ENCODE measurements around the gene SLC30A3. TPM values are rescaled to one million over a fixed set of nuclear protein-coding genes. Genes with fewer than 3 reads are reported as not detected.
A peak's percentile ranks its signal among the peaks of the same experiment; 100 is the strongest.

SLC30A3 gene
- total and polyA plus RNA-seq, 2 of the 13 experiments (the other 11 are each of a cell fraction or from before 2014, with no cell fraction given), result 0.38 to 0.79 TPM

DNA sequence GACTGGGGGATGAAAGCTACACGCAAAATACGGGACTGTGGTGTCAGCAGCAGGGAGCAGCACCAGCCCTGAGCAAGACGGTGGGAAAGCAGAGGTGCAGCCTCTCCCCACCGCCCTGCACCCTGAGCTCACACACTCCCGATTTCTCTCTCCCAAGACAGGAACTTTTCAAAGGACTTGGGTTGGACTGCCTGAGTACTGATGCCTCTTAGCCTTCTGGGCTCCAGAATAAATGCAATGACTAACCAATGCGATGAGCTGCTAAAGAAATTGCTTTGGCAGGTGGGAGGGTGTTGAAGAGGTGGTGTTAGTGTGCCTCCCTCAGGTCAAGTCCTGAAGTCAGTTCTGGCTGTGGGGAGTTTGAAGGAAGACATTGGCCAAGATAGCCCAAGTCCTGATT lies 29.0 kb upstream of the SLC30A3 start (continued):
- TF ChIP-seq MLXIP (CRISPR knock-in tag; IDR thresholded peaks at IDR 0.05; ENCODE audit: borderline replicate concordance), result no peak
- no peak for TF ChIP-seq SKI (IDR thresholded peaks at IDR 0.05; ENCODE audit: partially characterized antibody)
- no peak for TF ChIP-seq ZNF552 (CRISPR knock-in tag; IDR thresholded peaks at IDR 0.05; ENCODE audit: borderline replicate concordance)
- no peak for TF ChIP-seq GLI4 (CRISPR knock-in tag; IDR thresholded peaks at IDR 0.05; ENCODE audit: borderline replicate concordance)
- TF ChIP-seq SP5 (CRISPR knock-in tag; IDR thresholded peaks at IDR 0.05; ENCODE audit: borderline replicate concordance, low read depth), result no peak
- TF ChIP-seq, protein P1, sequence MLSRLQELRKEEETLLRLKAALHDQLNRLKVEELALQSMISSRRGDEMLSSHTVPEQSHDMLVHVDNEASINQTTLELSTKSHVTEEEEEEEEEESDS (CRISPR knock-in tag; IDR thresholded peaks at IDR 0.05; ENCODE audit: borderline replicate concordance), result no peak
- TF ChIP-seq ZNF230 (CRISPR knock-in tag; IDR thresholded peaks at IDR 0.05), result no peak
- no peak for TF ChIP-seq ZKSCAN8 (CRISPR knock-in tag; IDR thresholded peaks at IDR 0.05; ENCODE audit: borderline replicate concordance)
- TF ChIP-seq MEIS2 (CRISPR knock-in tag; IDR thresholded peaks at IDR 0.05), result no peak
- no peak for TF ChIP-seq EED (CRISPR knock-in tag; IDR thresholded peaks at IDR 0.05)
- no peak for TF ChIP-seq JUND (CRISPR knock-in tag; IDR thresholded peaks at IDR 0.05)
- TF ChIP-seq SNAPC2 (CRISPR knock-in tag; IDR thresholded peaks at IDR 0.05), result no peak
- TF ChIP-seq ZNF512B (CRISPR knock-in tag; IDR thresholded peaks at IDR 0.05; ENCODE audit: borderline replicate concordance), result no peak
- 0 out of 2 replicates have a peak, but pooled peaks have one; percentile 28 for TF ChIP-seq KDM5B (CRISPR knock-in tag; IDR thresholded peaks at IDR 0.05; ENCODE audit: borderline replicate concordance)
- TF ChIP-seq RXRA (CRISPR knock-in tag; IDR thresholded peaks at IDR 0.05), result no peak
- TF ChIP-seq, protein P2, sequence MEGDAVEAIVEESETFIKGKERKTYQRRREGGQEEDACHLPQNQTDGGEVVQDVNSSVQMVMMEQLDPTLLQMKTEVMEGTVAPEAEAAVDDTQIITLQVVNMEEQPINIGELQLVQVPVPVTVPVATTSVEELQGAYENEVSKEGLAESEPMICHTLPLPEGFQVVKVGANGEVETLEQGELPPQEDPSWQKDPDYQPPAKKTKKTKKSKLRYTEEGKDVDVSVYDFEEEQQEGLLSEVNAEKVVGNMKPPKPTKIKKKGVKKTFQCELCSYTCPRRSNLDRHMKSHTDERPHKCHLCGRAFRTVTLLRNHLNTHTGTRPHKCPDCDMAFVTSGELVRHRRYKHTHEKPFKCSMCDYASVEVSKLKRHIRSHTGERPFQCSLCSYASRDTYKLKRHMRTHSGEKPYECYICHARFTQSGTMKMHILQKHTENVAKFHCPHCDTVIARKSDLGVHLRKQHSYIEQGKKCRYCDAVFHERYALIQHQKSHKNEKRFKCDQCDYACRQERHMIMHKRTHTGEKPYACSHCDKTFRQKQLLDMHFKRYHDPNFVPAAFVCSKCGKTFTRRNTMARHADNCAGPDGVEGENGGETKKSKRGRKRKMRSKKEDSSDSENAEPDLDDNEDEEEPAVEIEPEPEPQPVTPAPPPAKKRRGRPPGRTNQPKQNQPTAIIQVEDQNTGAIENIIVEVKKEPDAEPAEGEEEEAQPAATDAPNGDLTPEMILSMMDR (CRISPR knock-in tag; IDR thresholded peaks at IDR 0.05), result peak; percentile 78
- TF ChIP-seq PHF8 (CRISPR knock-in tag; IDR thresholded peaks at IDR 0.05), result no peak
- no peak for TF ChIP-seq ZSCAN20 (CRISPR knock-in tag; IDR thresholded peaks at IDR 0.05; ENCODE audit: borderline replicate concordance)
- no peak for TF ChIP-seq MED13 (CRISPR knock-in tag; IDR thresholded peaks at IDR 0.05)
- TF ChIP-seq ZNF12 (CRISPR knock-in tag; IDR thresholded peaks at IDR 0.05), result no peak
- no peak for TF ChIP-seq ZNF546 (CRISPR knock-in tag; conservative IDR thresholded peaks at IDR 0.05)
- no peak for TF ChIP-seq ZNF660 (CRISPR knock-in tag; IDR thresholded peaks at IDR 0.05; ENCODE audit: borderline replicate concordance, low read depth)
- 0 out of 2 replicates have a peak, but pooled peaks have one; percentile 16 for TF ChIP-seq ZNF768 (CRISPR knock-in tag; IDR thresholded peaks at IDR 0.05)
- no peak for TF ChIP-seq MIXL1 (CRISPR knock-in tag; IDR thresholded peaks at IDR 0.05)
- no peak for TF ChIP-seq HHEX (CRISPR knock-in tag; IDR thresholded peaks at IDR 0.05)
- no peak for TF ChIP-seq GABPA (IDR thresholded peaks at IDR 0.05; ENCODE audit: low read depth, low read length)
- no peak for TF ChIP-seq GABPA (CRISPR knock-in tag; IDR thresholded peaks at IDR 0.05; ENCODE audit: low read depth)
